OCI-LY3 (cell line): Measurements from ENCODE around the gene EMD.

Experiments used
- CTCF ChIP-seq: fragments of 200-600, 300-600 bp; sonication (generic); IDR thresholded peaks from 2 replicates; pipeline ENCODE4 v1.5.1; 2014; ENCODE audit warnings: antibody characterized with exemption, low read length, low read depth
- EZH2phosphoT487 ChIP-seq: fragments of 200-600 bp; shearing (Covaris generic); IDR thresholded peaks from 2 replicates; pipeline ENCODE4 v1.6.1; 2018; ENCODE audit warnings: antibody characterized with exemption, mixed run types, low read depth

GRCh38 chrX:154403192-154403591 is 24.1 kb downstream of the EMD start:
- no peak for TF ChIP-seq CTCF
- no peak for TF ChIP-seq EZH2phosphoT487
